Fibroblast of lung (primary cell): ENCODE data around the gene KRT40.

Source experiments
- EZH2 ChIP-seq: IDR thresholded peaks from 2 replicates; pipeline ENCODE4 v1.5.1; 2012; ENCODE audit warnings: low read length, control low read depth, mild to moderate bottlenecking; ENCODE audit errors: missing control alignments
- TF ChIP-seq, protein P1 (sequence below), 2 donors: IDR thresholded peaks in 1 of 2; conservative IDR thresholded peaks in 1 of 2; 1 replicate in 1 of 2; 2 replicates in 1 of 2; pipeline ENCODE4 v1.5.1; 2011 to 2012; ENCODE audit warnings: low read length in 2 of 2, control low read depth in 1 of 2, inconsistent platforms in 1 of 2, low read depth in 1 of 2, mild to moderate bottlenecking in 1 of 2

DNA sequence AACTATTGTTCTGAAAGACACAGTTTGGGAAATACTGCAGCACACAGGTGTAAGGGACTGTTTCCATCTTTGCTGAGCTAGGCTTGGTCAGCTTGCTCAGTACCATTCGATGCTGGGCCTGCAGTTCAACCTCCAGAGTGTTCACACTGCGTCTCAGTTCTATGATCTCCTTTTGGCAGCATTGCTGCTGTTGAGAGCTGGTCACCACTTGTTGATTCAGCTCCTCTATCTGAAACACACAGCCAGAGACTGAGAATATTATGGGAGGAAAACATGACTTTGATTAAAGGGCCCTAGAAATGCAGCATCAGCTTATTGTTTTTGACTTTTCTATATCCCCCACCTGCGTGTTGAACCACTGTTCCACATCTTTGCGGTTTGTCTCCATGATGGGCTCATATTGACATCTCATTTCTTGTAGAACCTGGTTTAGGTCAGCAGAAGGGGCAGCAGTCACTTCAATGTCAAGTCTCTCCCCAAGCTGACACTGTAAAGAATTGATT lies 22.0 kb downstream of the KRT40 start:
- TF ChIP-seq, protein P1, sequence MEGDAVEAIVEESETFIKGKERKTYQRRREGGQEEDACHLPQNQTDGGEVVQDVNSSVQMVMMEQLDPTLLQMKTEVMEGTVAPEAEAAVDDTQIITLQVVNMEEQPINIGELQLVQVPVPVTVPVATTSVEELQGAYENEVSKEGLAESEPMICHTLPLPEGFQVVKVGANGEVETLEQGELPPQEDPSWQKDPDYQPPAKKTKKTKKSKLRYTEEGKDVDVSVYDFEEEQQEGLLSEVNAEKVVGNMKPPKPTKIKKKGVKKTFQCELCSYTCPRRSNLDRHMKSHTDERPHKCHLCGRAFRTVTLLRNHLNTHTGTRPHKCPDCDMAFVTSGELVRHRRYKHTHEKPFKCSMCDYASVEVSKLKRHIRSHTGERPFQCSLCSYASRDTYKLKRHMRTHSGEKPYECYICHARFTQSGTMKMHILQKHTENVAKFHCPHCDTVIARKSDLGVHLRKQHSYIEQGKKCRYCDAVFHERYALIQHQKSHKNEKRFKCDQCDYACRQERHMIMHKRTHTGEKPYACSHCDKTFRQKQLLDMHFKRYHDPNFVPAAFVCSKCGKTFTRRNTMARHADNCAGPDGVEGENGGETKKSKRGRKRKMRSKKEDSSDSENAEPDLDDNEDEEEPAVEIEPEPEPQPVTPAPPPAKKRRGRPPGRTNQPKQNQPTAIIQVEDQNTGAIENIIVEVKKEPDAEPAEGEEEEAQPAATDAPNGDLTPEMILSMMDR (conservative IDR thresholded peaks at IDR 0.05 in 1 of 2, IDR thresholded peaks at IDR 0.05 in 1 of 2; ENCODE audit: low read depth in 1 of 2, low read length in 2 of 2), result no peak
- TF ChIP-seq EZH2, result no peak
